EH (cell line): ENCODE measurements around the gene AEBP2.
"Not testable (repeated sequence)": the region's sequence is repeated elsewhere in the genome, so short reads cannot be mapped to it uniquely, and the experiment has no call there.

ENCODE experiments used
- DNase-seq: peaks from one replicate; pipeline ENCODE4 v3.0.0-alpha.2; 2015; ENCODE audit warnings: low read depth

AEBP2 gene

DNA sequence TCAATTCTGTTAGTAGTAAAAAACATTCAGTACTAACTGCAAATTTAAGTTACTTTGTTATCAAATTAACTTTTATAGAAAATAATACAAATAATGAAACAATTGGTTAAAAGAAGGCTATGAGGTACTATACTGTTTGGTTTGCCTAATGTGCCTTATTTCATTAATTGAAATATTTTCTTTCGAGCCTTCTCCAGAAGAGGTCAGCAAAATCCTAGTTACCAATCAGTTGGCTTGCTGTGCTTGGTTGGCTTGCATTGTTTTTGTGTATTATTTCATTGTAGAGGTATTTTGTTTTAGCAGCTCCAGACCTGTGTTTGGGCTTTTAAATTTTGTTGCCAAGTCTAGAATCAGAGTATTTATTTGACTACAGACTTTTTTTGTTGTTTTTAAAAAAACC is 68.5 kb downstream of the AEBP2 start:
- DNase-seq = peak; percentile 62

DNA sequence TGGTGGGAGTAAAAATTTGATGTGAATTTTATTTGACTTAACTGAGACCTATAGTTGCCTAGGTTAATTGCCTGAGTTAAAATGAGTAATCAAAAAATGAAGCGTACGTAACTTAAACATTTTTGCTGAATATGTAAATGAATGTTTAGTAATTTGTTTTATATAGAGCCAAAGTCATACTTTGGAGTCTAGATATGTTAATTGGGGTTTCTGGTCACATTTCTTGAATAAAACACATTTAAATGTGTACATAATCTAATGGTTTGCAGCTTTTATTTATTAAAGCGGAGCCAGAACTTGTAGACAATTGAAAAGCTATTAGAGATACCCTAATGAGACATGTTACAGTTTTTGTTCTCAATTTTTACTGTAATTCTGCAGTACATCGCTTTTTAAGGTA is 71.2 kb downstream of the AEBP2 start:
- no peak for DNase-seq

DNA sequence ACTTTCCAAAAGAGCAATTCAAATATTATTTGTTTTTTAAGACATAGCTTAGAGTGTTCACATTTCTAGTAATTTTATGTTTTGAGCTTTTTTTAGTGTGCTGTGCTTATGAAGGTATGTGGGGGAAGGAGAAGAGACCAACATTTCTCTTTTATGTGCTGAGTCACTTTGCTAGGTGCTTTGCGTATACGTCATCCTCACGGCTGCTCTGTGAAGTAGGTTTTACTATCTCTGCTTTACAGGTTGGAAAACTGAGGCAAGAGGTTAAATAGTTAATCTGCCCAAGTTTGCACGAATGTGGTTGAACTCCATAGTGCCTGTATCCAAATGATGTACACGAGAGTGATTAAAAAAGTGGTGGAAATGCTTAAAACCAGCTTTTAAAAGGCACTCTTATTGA is 75.9 kb downstream of the AEBP2 start:
- no peak for DNase-seq

DNA sequence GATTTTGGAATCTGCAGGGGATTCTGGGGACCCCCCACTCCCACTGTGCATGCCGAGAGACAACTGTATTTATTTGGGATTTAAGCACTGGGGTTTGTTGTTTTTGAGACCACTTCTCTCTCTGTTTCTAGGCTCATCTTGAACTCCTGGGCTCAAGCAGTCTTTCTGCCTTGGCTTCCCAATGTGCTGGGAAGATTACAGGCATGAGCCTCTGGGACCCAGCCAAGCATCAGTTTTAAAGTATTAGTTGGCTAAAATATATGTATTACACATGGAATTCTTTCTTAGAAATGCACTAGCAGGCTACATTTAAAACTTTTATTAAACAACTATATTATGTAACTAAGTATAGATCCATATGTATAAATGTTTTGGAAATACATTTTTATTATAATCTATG is 78.3 kb downstream of the AEBP2 start:
- DNase-seq = peak; percentile 9

DNA sequence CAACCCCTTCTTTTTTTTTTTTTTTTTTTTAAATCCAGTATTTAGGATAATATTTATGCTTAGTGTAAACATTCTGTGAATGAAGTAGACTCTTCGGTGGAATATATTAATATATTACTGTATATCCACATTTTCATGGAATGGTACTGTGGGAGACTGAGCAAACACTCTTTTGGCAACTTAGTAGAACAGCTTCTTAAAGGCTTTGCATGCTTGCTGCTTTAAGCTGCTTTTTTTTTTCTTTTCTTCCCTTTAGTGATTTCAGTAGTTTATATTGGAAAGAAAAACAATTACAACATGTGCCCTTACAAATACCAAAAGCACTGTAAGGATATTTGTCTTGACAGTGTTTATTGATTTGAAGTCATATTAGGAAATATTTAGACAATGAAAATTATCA is 78.9 kb downstream of the AEBP2 start:
- DNase-seq = no peak

DNA sequence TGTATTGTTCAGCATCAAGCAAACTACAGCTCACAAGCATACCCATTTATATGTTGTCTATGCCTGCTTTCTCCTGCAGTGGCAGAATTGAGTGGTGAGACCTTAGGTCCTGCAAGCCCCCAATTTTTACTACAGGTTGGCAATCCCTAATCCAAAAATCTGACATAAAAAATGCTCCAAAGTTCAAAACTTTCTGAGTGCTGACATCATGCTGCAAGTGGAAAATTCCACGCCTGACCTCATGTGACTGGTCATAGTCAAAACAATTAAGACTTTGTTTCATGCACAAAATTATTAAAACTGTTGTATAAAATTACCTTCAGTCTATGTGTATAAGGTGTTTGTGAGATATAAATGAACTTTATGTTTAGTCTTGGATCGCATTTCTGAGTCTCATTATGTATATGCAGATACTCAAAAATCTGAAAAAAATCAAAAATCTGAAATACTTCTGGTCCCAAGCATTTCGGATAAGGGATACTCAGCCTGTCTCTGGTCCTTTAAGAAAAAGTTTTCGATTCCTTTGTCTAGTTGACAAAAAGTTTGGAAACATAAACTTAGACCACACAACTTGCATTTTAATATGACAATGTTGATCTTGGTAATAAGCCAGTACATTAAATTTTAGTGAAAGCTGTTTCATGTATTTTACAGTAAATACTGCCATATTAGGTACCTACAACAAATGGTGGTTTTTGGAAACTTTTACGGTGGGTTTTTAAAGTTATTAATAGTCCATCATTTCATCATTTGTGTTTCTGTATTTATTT is 81.5 kb downstream of the AEBP2 start:
- peak; percentile 9 for DNase-seq

DNA sequence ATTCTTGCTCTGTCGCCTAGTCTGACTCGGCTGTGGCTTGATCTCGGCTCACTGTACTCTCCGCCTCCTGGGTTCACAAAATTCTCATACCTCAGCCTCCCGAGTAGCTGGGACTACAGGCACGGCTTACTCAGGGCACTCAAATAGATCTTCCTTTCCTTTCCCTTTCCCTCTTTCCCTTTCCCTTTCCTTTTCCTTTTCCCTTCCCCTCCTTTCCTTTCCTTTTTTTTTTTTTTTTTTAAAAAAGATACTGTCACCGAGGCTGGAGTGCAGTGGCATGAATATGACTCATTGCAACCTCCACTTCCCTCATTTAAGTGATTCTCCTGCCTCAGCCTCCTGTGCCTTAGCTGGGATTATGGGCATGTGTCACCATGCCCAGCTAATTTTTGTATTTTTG is 86.0 kb downstream of the AEBP2 start:
- peak; percentile 8 for DNase-seq

DNA sequence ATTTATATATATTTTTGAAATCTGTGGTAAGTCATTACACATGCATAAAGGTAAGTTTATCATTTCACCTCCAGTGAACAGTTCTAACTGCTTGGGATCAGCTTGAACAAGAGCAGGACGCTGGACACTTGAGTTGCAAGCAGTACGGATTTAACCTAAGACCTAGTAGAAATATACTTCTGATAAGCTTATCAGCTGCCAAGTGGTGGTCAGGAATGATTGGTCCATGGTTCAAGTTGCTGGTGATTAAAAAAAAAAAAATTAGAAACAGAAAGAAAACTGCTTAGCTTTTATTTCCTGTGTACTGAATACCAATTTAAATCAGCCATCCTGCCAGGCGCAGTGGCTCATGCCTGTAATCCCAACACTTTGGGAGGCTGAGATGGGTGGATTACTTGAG is 88.6 kb downstream of the AEBP2 start:
- no peak for DNase-seq

DNA sequence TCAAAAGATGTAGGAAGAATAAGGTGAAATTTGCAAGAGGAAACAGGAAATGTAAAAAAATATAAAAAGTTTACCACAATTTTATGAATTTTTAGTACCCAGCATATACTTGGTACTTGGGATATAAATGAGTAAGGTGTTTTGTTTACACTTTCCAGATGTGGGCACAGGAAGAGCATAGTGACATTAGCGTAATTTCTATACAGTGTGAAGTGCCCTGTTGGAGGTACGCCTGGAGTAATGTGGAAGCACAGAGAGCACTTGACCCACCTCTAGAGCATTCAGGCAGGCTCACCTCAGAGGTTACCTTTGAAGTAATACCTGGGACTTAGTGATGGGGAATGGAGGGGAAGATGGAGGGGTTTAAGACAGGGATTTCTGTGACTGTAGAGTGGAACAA is 89.5 kb downstream of the AEBP2 start:
- DNase-seq = no peak

DNA sequence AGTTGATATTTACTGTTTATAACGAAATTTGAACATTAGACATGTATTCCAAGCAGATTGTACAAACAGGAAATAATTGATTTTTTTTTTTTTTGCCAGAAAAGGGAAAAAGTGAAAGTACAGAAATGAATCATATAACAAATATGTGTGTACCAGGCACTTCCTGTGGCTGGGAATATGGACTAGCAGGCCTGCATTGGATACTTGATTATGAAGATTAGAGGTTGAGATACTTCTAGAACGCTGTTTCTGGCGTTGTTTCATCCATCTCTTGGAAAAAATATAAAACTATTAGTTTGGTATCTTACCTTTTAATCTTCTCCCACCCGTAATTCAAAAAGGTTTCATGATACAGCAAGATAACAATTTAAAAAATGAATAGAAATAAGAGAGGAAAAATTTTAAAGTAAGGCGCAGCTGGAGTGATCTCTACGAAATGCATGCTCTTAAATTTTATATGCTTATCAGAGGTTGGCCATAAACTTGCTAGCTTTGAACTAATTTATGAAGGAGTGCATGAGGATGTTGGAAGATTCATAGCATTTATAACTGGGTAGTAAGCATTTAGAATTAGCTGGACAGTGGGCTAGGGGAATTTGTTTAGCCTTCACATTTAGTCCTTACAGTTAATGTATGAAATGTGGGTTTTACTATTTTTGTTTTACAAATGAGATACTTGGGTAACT is 90.8 kb downstream of the AEBP2 start:
- peak; percentile 74 for DNase-seq

DNA sequence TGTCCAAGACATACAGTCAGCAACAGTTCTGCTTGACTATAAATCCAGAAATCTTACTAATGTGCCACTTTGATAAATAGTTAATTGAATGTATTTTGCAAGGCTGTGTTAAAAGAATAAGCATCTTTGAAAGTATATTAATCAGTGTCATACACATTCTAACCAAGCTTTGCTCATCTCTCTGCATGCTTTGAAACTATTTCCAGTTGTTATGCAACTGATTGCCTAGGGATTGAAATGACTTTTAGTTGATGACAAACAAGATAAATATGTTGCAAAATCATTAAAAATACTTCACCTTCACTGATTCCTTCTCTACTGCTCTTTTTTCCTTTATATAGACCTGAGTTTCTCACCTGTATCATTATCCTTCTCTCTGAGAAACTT is 91.3 kb downstream of the AEBP2 start:
- peak; percentile 71 for DNase-seq

DNA sequence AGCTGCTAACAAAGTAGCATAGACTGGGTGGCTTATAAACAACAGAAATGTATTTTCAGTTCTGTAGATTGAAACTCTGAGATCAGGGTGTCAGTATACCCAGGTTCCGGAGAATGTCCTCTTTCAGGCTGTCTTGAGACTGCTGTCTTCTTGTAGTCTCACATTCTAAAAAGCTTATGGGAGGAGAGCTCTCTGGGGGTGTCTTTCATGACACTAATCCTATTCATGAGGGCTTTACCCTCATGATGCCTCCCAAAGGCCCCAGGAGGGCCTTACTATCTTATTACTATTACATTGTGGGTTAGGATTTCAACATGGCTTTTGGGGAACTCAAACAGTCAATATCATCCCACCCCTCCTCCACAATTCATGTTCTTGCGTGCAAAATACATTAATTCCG is 94.3 kb downstream of the AEBP2 start:
- DNase-seq = no peak

DNA sequence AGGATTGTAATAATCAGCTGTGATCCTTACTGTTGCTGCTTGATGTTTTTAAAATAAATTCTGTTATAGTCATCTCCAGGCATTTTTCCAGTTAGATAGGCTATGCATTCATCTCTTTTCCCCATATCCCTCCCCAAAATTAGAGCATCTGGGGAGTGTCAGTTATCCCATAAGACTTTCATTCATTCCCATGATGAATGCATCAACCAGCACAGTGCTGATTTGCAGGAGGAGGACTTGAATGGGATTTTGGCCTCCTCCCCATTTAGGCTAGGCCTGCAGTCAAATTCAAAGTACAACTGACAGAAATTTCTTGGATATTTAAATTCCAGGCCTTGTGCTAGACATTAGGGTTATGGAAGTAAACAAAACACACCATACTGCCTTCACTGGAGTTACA is 99.8 kb downstream of the AEBP2 start:
- no peak for DNase-seq

DNA sequence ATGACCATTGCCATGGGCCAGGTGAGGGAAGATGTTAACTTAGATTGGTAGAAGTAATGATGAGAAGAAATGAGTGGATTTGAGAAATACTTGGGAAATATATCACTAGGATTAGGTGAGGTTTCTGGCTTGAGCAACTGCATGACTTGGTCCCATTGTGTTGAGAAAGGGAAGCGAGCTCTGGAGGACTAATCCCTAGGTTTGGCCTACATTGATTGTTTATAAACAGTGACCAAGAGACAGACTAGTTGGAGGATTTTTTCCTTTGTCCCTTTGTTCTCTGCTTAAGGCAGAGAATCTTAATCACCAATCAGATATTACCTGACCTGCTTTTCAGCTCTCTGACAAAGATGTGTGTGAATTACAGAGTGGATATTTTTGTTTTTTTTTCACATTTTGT is 100.5 kb downstream of the AEBP2 start:
- no peak for DNase-seq

DNA sequence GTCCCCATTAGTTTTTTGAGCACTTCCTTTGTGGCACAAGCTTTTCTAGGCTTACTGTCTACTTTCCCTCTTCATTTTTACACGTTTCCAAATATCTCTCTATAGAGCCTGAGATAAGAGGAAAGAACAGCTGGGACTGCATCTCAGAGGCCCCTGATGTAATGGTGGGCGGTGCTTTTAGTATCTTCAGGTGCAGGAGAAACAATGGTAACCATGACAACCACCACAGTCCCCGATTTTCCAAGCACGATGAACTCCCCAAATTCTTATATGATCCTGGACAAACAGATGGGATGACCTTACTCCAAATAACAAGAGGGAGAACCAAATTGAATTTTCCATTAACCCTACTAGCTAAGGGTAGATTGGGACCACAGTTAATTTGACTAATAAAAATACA is 103.3 kb downstream of the AEBP2 start:
- DNase-seq = no peak

DNA sequence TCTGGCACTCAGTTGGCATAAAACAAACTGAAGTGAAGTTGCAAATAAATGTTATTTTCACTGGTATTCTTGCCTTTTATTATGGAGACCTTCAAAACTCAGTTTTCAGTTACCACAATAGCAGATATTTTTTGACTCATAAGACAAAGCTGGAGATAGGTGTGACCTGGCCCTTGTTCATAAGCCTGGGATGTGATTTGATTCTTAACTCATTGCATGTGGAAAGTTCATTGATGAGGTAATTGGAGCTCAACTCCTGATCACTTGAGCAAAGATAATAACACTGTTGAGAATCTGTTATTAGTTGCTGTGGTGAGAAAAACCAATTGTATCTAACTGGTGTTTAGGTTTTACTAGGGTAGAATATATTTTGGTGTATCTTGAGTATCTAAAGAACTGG is 105.1 kb downstream of the AEBP2 start:
- no peak for DNase-seq

DNA sequence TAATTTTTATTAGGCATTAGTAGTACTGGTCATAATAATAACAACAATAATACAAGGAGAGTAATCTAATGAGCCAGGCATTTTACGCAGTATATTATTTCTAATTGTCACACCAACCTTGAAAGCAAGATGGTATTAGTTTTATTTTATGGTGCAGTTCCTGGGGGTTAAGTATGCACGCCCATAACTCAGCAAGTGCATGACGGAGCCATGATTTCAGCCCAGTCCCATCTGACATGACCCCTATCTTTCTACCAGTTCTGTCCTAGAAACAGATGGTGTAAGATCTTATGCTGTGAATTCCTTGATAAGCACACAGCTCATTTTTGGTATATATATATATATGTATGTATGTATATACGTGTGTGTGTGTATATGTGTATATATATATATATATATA is 106.0 kb downstream of the AEBP2 start:
- no peak for DNase-seq

DNA sequence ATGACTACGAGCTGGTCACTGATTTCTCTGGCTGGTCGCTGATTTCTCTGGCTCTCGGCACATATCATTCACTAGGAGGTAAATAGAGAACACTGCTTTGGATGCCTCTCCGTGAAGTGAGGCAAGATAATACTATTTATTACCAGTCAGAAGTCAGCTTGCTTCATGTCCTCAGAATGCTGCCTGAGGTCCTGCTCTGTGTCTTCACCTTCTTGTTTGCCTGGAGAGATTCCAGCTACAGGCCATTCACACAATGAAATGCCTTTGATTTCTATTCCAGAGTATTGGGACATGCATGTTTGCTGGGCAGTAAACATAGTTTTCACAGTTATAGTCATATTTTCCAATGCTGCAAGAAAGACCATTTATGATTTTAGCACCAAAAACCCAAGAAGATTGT is 106.7 kb downstream of the AEBP2 start:
- peak; percentile 77 for DNase-seq

DNA sequence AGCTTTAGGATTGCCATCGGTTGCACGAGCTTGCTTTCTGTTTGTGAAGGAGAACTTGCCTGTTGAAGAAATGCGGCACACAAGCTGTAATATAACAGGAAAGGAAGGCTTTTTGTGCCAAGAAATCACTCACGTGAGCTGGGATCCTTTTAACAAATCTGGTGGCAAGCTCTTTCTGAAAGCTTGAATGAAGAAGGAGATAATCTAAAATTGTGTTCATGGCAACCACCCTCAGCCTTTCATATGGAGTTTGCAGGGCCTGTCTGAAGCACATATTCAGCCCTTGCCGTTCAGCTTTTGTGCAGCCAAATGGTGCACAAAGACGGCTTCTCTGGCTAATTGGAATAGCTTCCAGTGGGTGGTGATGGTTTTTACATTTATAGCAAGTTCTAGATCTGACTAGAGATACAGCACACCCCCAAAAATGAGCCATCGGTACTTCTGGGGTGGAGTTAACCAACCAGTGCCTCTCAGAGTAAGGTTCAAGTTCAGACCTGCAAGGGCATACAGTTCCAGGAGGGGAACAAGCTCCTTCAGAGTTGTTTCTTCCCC is 107.4 kb downstream of the AEBP2 start:
- peak; percentile 83 for DNase-seq

DNA sequence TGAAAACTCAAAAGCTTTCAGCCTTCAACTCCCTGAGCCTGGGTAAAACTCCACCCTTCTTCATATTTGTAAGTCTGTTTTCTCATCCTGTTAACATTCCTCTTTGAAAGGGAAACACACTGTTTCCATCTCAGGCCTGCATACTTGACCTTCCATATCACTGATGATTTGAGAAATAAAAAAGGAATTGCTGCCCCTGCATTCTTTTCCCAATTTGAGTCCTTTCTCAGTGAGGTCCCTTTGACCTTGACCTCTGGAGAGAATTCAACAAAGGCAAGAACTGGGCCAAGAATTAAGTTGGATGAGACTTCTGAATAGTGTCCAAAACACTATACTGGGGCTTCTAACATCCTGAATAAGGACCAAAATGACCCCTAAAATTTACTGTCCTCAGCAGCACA is 108.0 kb downstream of the AEBP2 start:
- peak; percentile 93 for DNase-seq

DNA sequence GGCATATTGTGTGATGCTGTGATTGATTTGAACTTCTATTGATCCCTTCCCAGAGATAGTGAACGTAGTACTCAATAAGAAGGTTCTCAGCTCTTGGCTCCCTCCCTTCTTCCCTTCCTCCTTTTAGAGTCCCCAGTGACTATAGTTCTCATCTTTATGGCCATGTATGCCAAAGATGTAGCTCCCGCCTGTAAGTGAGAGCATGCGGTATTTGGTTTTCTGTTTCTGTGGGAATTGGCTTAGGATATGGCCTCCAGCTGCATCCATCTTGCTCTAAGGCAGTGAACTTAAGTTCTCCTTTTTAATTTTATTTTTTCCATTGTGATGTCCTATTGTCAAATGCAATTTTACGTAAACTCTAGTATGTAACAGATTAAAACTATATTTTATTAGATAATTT is 109.5 kb downstream of the AEBP2 start:
- no peak for DNase-seq

DNA sequence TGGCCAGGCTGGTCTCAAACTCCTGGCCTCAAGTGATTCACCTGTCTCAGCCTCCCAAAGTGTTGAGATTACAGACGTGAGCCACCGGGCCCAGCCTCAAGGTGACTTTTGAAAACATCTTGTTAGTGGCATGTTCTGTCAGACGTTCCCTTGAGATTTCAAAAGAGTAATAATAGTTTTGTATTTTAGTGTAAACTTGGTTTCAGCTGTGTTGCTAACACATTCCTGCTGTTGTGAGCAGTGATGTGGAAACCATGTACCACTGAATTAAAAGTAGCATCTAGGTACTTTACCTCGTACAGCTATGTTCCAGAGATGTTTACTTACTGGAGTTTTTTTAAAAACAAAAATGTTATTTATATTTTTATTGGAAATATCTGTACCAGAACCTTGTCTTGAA is 111.3 kb downstream of the AEBP2 start:
- DNase-seq = no peak

DNA sequence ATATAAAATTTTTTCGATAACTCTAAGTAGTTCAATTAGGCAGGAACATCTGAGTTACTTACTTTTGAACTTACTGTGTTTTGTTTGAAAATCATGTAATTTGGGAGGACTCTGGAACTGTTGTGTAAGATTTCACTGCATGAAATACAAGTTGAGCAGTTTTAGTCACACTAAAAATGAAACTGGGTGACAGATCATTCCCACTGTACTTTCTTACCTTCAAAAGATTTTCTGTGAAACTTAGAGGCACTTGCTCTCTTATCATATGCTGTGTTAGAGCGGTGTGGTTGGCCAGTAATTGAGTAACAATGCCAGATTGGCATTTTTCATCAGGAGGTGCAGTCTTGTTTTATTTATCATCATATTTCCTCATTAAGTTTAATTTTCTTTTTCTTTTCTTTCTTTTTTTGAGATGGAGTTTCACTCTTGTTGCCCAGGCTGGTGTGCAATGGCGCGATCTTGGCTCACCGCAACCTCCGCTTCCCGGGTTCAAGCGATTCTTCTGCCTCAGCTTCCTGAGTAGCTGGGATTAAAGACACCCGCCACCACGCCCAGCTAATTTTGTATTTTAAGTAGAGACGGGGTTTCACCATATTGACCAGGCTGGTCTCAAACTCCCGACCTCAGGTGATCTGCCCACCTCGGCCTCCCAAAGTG is 113.3 kb downstream of the AEBP2 start:
- DNase-seq = not testable (repeated sequence)
